Mesothelial cell of epicardium (in vitro differentiated cells): ENCODE results near the gene DCT. TPM values are rescaled to one million over a fixed set of nuclear protein-coding genes. Genes with fewer than 3 reads are reported as not detected.
A peak's percentile ranks its signal among the peaks of the same experiment; 100 is the strongest.

Experiments used
- DNase-seq, 2 experiments: peaks; one replicate each; pipeline ENCODE4 v3.0.0; 2021; ENCODE audit warnings: low spot score in 2 of 2; ENCODE audit not compliant: unreplicated experiment in 2 of 2
- H3K27ac Mint-ChIP-seq: 2 replicates; pipeline ENCODE4 v1.8.0; 2021; ENCODE audit warnings: mixed read lengths
- H3K27me3 Mint-ChIP-seq: 2 replicates; pipeline ENCODE4 v1.8.0; 2021; ENCODE audit warnings: low read depth, mixed read lengths
- H3K36me3 Mint-ChIP-seq: 2 replicates; pipeline ENCODE4 v1.8.0; 2021; ENCODE audit warnings: mixed read lengths
- H3K4me1 Mint-ChIP-seq: 2 replicates; pipeline ENCODE4 v1.8.0; 2021; ENCODE audit warnings: mixed read lengths
- H3K4me3 Mint-ChIP-seq: 2 replicates; pipeline ENCODE4 v1.8.0; 2021; ENCODE audit warnings: mild to moderate bottlenecking, moderate library complexity, mixed read lengths
- H3K9me3 Mint-ChIP-seq: 2 replicates; pipeline ENCODE4 v1.8.0; 2021; ENCODE audit warnings: mixed read lengths
- CTCF ChIP-seq: fragments of 200-600 bp; sonication (generic); IDR thresholded peaks from one replicate; pipeline ENCODE4 v1.5.0; 2021; ENCODE audit warnings: antibody characterized with exemption; ENCODE audit not compliant: unreplicated experiment
- total RNA-seq: library from RNA; stranded (reverse); gene quantifications from 3 replicates; pipeline ENCODE4 v1.2.1, GENCODE V29; 2021

The DCT gene
- total RNA-seq, 1 donor from 2014 or later = 0.04 TPM

- Mint-ChIP-seq H3K9me3 (no peaks in the 10 kb centered on the region), H3K27ac (no peak overlapping the region), H3K4me3 (no peak overlapping the region), H3K36me3 (no peaks in the 10 kb centered on the region), H3K27me3 (peaks cover 11% of the 10 kb centered on the region), H3K4me1 (peaks cover 6% of the 10 kb centered on the region)
- DNase-seq = no peak
- TF ChIP-seq CTCF = no peak
These were observed 24.6 kb downstream of the DCT start for GRCh38 chr13:94454906-94455305.

- no peak for TF ChIP-seq CTCF
- Mint-ChIP-seq H3K9me3 (no peaks in the 10 kb centered on the region), H3K27me3 (peaks cover 11% of the 10 kb centered on the region), H3K36me3 (no peaks in the 10 kb centered on the region), H3K4me3 (no peak overlapping the region), H3K27ac (no peak overlapping the region), H3K4me1 (peaks cover 6% of the 10 kb centered on the region)
- no peak for DNase-seq
These were observed 25.1 kb downstream of the DCT start for GRCh38 chr13:94454334-94454733.

GRCh38 chr13:94444826-94445225, 34.7 kb downstream of the DCT start:
- no peak for TF ChIP-seq CTCF
- no peaks in the 10 kb centered on the region for H3K36me3 Mint-ChIP-seq
- H3K27ac Mint-ChIP-seq = no peak overlapping the region
- H3K27me3 Mint-ChIP-seq = peaks cover 11% of the 10 kb centered on the region
- no peaks in the 10 kb centered on the region for H3K4me1 Mint-ChIP-seq
- no peak overlapping the region for H3K4me3 Mint-ChIP-seq
- no peak for DNase-seq
- H3K9me3 Mint-ChIP-seq = no peaks in the 10 kb centered on the region

GRCh38 chr13:94435604-94436226, 43.8 kb downstream of the DCT start:
- Mint-ChIP-seq H3K9me3 (peaks cover 6% of the 10 kb centered on the region), H3K27ac (no peak overlapping the region), H3K4me3 (no peak overlapping the region), H3K27me3 (peaks cover 21% of the 10 kb centered on the region), H3K4me1 (peaks cover 15% of the 10 kb centered on the region), H3K36me3 (no peaks in the 10 kb centered on the region)
- DNase-seq = no peak
- peak; percentile 72 for TF ChIP-seq CTCF

- peak overlapping the region; percentile 14 for H3K27ac Mint-ChIP-seq
- peaks cover 8% of the 10 kb centered on the region for H3K9me3 Mint-ChIP-seq
- H3K4me1 Mint-ChIP-seq = peaks cover 15% of the 10 kb centered on the region
- H3K36me3 Mint-ChIP-seq = no peaks in the 10 kb centered on the region
- DNase-seq = no peak
- peaks cover 3% of the 10 kb centered on the region for H3K27me3 Mint-ChIP-seq
- TF ChIP-seq CTCF = no peak
- peak overlapping the region; percentile 43 for H3K4me3 Mint-ChIP-seq
These were observed 46.2 kb downstream of the DCT start for GRCh38 chr13:94433055-94433961.
